RWPE1 (cell line): ENCODE data around the gene LTBR.

Source experiments
- CTCF ChIA-PET: fragments of 350-600 bp; sonication (Branson Sonifier 250); formaldehyde crosslinking; extraction: SDS; loops from one replicate; lab custom pipeline; 2021; lab: Yijun Ruan, JAX
- POLR2A ChIA-PET: fragments of 400-600 bp; formaldehyde crosslinking; extraction: SDS; loops from one replicate; lab custom pipeline; 2020; ENCODE audit warnings: antibody characterized with exemption; ENCODE audit not compliant: low non-redundant PET; lab: Yijun Ruan, JAX
- DNase-seq: peaks from one replicate; pipeline ENCODE4 v3.0.0; 2012; ENCODE audit warnings: low spot score
- H3K27ac ChIP-seq: fragments of 450-650 bp; 2 replicates; pipeline ENCODE4 v1.5.1; 2017
- TF ChIP-seq, protein P1 (sequence below): fragments of 450-650 bp; conservative IDR thresholded peaks from 2 replicates; pipeline ENCODE4 v1.5.1; 2017; ENCODE audit warnings: low read depth, mild to moderate bottlenecking

The LTBR gene

GRCh38 chr12:6362403-6362802 lies 21.6 kb upstream of the LTBR start:
- ChIA-PET CTCF (interaction anchor here (1.2 kb wide), 1 partner anchor 12 kb away, joined by 7 read pairs; no protein-coding TSS in a partner anchor), POLR2A (no interaction called here)
- TF ChIP-seq, protein P1, sequence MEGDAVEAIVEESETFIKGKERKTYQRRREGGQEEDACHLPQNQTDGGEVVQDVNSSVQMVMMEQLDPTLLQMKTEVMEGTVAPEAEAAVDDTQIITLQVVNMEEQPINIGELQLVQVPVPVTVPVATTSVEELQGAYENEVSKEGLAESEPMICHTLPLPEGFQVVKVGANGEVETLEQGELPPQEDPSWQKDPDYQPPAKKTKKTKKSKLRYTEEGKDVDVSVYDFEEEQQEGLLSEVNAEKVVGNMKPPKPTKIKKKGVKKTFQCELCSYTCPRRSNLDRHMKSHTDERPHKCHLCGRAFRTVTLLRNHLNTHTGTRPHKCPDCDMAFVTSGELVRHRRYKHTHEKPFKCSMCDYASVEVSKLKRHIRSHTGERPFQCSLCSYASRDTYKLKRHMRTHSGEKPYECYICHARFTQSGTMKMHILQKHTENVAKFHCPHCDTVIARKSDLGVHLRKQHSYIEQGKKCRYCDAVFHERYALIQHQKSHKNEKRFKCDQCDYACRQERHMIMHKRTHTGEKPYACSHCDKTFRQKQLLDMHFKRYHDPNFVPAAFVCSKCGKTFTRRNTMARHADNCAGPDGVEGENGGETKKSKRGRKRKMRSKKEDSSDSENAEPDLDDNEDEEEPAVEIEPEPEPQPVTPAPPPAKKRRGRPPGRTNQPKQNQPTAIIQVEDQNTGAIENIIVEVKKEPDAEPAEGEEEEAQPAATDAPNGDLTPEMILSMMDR = no peak
- no peak for DNase-seq
- peak overlapping the region; percentile 90 for H3K27ac ChIP-seq

DNA sequence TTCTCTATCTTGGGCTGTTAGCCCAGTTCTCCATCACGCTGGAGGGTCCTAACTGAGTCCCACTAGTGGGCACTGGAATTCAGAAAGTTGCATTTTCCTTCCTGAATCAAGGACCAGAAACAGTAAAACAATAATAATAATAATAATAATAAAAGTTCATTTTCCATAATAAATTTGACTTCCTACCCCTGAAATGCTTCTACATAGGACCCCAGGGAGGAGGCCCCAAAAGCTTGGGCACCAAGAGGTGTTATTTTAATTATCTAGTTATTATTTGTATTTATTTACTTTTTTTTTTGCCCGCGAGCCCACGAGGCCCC lies 21.0 kb upstream of the LTBR start:
- DNase-seq = no peak
- ChIA-PET CTCF (interaction anchor here (0.6 to 1.2 kb wide), 3 partner anchors 12 to 30 kb away, joined by 3 to 7 read pairs (median 3); no protein-coding TSS in a partner anchor), POLR2A (interaction anchor here (0.5 kb wide), 1 partner anchor 197 kb away, joined by 3 read pairs; no protein-coding TSS in a partner anchor)
- TF ChIP-seq, protein P1 = no peak
- H3K27ac ChIP-seq = peak overlapping the region; percentile 90

DNA sequence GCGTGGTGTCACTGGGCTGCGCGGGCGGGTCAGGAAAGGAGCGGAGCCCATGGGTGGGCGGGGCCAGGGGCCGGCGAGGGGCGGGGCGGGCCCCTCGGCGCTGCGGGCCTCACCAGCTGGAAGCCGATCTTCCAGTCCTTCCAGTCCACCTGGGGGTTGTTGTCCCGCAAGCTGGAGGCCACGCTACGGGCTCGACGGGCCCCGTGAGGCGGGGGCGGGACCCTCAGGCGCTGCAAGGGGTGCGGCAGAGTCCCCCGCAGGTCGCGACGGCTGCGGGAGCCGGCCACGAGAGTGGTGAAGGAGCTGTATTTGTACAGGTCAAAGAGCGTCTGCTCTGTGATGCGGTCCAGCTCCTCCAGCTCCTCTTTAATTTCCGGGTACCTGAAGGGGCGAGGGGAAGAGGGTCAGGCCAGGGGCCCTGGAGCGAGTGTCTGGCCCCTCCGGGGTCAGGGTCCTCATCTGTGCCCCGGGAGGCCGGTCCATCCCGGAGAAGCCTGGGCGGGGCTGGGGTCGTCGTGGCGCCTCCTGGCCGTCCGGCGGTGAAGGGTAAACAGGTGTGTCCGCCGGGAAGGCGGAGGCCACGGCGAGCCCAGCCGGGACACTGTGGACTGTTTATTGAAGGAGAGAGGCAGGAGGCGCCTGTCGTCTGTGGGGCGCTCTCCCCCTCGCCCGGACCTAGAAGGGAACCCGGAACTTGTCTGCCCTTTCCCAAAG lies 20.5 kb upstream of the LTBR start:
- ChIA-PET CTCF (interaction anchor here (0.6 to 1.2 kb wide), 5 partner anchors 9 to 65 kb away, joined by 3 to 7 read pairs (median 3); no protein-coding TSS in a partner anchor), POLR2A (interaction anchor here (0.5 kb wide), 1 partner anchor 197 kb away, joined by 3 read pairs; no protein-coding TSS in a partner anchor)
- TF ChIP-seq, protein P1 = no peak
- peak overlapping the region; percentile 90 for H3K27ac ChIP-seq
- peak; percentile 77 for DNase-seq

- ChIA-PET POLR2A (no interaction called here), CTCF (interaction anchor here (0.6 to 0.8 kb wide), 3 partner anchors 9 to 323 kb away, joined by 3 read pairs; no protein-coding TSS in a partner anchor)
- TF ChIP-seq, protein P1 = no peak
- no peak for DNase-seq
- peak overlapping the region; percentile 90 for H3K27ac ChIP-seq
These were observed 20.0 kb upstream of the LTBR start for GRCh38 chr12:6364044-6364374.

DNA sequence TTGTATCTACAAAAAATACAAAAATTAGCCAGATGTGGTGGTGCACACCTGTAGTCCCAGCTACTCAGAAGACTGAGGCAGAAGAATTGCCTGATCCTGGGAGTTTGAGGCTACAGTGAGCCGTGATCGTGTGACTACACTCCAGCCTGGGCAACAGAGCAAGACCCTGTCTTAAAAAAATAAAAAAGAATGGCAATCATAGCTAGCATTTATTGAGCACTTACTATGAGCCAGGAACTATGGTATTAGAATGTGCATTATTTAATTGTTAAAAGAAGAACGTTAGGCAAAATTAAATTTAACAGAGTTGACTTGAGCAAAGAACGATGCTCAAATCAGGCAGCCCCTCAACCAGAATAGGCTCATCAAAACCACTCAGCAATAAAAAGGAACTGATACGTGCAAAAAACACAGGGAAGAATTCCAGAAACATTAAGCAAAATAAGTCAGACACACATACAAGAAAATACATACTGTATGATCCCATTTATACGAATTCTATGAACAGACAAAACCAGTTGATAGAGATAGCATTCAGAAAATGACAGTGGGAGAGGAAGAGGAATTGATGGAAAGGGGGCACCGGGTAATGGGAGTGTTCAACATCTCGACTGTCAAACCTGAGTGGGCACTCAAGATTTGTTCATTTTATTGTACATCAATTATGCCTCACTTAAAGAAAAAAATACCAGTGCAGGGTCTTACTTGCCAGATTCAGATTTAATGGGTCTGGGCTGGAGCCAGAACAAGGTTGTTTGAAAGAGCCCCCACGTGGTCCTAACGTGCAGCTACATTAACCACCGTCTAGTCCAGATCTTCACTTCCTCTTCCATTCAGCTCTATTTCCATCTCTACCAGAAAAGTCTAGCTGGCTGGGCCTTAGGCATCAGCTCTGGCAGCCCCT lies 16.6 kb upstream of the LTBR start:
- CTCF ChIA-PET = interaction anchor here (0.7 to 0.9 kb wide), 3 partner anchors 22 to 379 kb away, joined by 3 read pairs; no protein-coding TSS in a partner anchor
- POLR2A ChIA-PET = interaction anchor here (0.7 kb wide), 1 partner anchor 9 kb away, joined by 3 read pairs; no protein-coding TSS in a partner anchor

More for the DNA sequence above, 16.6 kb upstream of the LTBR start:
- H3K27ac ChIP-seq = peak overlapping the region; percentile 99
- no peak for DNase-seq
- TF ChIP-seq, protein P1 = no peak
